GM21737 (cell line): Measurements from ENCODE around the gene COL4A6.

Source experiments
- ATAC-seq: cut with Tn5 transposase; IDR thresholded peaks from one replicate; pipeline ENCODE4 v1.9.1; 2021; ENCODE audit warnings: mild to moderate bottlenecking, moderate library complexity; ENCODE audit not compliant: unreplicated experiment

The COL4A6 gene

GRCh38 chrX:108275732-108276131 is 162.5 kb downstream of the COL4A6 start:
- ATAC-seq = no peak

- ATAC-seq = no peak
Measured at GRCh38 chrX:108271397-108271787, 166.8 kb downstream of the COL4A6 start.

GRCh38 chrX:108270739-108271396 is 167.4 kb downstream of the COL4A6 start:
- ATAC-seq = no peak

- ATAC-seq = no peak
Measured at GRCh38 chrX:108270280-108270679, 167.9 kb downstream of the COL4A6 start.

GRCh38 chrX:108268434-108269080 is 169.7 kb downstream of the COL4A6 start:
- ATAC-seq = no peak

GRCh38 chrX:108267557-108267956 is 170.7 kb downstream of the COL4A6 start:
- no peak for ATAC-seq

- no peak for ATAC-seq
Measured at GRCh38 chrX:108264376-108264775, 173.8 kb downstream of the COL4A6 start.

- no peak for ATAC-seq
Measured at GRCh38 chrX:108261549-108262203, 176.5 kb downstream of the COL4A6 start.

- ATAC-seq = no peak
Measured at GRCh38 chrX:108257556-108257955, 180.7 kb downstream of the COL4A6 start.

- no peak for ATAC-seq
Measured at GRCh38 chrX:108254636-108255035, 183.6 kb downstream of the COL4A6 start.

GRCh38 chrX:108250654-108251579 is 187.3 kb downstream of the COL4A6 start:
- ATAC-seq = no peak

- no peak for ATAC-seq
Measured at GRCh38 chrX:108246304-108246954, 191.8 kb downstream of the COL4A6 start.

GRCh38 chrX:108245462-108245861 is 192.8 kb downstream of the COL4A6 start:
- no peak for ATAC-seq

GRCh38 chrX:108235986-108236385 is 202.2 kb downstream of the COL4A6 start:
- ATAC-seq = no peak

GRCh38 chrX:108230574-108230973 is 207.6 kb downstream of the COL4A6 start:
- ATAC-seq = no peak

GRCh38 chrX:108224727-108225621 is 213.2 kb downstream of the COL4A6 start:
- no peak for ATAC-seq

GRCh38 chrX:108224218-108224617 is 214.0 kb downstream of the COL4A6 start:
- ATAC-seq = no peak

GRCh38 chrX:108223585-108223984 is 214.6 kb downstream of the COL4A6 start:
- ATAC-seq = no peak

GRCh38 chrX:108221301-108221864 is 216.8 kb downstream of the COL4A6 start:
- ATAC-seq = no peak
